Stimulated activated CD8-positive, alpha-beta memory T cell treated with anti-CD3 and anti-CD28 coated beads, Interleukin-7, amount 100 ng/mL, for 1 hour (primary cell): Measurements from ENCODE around the gene U2AF2.

Experiments used
- DNase-seq, 2 donors: peaks; one replicate each; pipeline ENCODE4 v3.0.0-alpha.2; 2020; ENCODE audit warnings: low read depth in 2 of 2

U2AF2 gene

DNA sequence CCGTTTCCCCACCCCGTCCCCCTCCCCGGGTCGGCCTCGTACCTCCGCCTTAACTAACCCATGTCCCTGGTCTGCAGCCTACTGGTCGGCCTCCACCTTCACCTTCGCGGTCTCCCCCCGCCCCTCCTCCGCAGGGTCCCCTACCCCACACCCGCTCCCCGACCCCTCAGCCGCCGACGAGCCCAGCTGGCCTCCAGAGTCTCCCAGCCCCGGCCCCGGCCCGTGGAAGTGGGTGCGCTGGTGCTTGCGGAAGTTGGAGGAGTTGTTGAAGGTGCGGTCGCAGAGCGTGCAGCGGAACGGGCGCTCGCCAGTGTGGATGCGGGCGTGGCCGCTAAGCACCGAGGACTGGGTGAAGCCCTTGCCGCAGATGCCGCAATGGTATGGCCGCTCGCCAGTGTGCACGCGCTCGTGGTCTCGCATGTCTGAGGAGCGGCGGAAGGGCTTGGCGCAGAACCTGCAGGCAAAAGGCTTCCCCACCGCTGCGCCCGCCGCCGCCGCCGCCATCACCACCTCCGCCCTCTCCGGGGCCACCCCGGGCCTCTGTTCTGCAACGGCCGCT is 33.1 kb upstream of the U2AF2 start:
- DNase-seq, result no peak

DNA sequence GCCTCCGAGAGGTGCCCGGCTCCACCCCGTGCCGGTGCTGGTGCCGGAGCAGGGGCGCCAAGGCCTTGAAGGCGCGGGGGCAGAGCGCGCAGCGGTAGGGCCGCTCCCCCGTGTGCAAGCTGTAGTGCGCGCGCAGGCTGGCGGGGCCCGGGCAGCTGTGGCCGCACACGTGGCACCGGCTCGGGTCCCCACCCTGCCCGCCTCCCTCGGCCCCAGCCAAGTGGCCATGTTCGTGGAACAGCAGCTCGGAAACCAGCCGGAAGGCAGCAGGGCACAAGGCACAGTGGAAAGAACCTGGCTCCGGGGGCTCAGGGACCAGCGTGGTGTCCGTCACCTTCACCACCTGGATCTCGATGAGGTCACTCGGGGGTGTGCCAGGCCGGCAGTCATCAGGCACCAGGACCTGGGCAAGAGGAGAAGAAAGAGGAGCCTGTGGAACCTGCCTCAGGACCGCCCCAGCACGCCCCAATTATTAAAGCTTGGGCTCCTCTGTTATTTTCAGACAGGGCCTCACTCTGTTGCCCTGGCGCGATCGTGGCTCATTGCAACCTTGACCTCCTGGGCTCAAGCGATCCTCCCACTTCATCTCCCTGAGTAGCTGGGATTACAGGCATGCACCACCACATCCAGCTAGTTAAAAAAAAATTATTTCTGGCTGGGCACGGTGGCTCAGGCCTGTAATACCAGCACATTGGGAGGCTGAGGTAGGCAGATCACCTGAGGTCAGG is 32.4 kb upstream of the U2AF2 start:
- no peak for DNase-seq

DNA sequence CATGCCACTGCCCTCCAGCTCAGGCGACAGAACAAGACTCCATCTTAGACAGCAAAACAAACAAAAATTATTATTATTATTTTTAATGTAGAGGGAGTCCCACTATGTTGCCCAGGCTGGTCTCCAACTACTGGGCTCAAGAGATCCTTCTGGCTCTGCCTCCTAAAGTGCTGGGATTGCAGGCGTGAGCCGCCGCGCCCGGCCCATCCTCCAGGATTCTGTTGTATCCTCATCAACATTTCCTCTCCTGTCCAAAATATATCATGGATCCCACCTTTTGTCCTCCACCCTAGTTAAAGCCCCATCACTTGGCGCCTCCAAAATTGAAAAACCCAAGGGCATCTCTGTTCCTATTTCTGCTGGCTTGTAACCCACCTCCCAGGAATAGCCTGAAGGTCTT is 31.7 kb upstream of the U2AF2 start:
- DNase-seq, result no peak

DNA sequence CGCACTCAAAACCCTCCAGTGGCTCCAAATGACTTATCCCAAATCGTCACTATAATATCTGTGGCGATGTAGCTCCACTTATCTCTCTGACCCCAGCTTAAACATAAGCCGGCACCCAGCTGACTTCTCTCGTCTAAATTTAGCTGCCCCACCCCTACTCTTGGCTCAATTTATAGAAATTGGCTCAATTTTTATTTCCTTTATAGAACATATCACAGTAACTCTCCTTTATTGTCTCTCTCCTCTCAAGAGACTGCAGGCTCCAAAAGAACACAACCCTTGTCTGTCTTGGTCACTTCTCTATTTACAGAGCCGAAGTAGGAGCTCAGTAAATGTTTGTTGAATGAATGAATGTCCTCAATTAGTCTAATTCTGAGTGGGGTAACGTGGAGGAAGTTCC is 31.3 kb upstream of the U2AF2 start:
- DNase-seq, result no peak

DNA sequence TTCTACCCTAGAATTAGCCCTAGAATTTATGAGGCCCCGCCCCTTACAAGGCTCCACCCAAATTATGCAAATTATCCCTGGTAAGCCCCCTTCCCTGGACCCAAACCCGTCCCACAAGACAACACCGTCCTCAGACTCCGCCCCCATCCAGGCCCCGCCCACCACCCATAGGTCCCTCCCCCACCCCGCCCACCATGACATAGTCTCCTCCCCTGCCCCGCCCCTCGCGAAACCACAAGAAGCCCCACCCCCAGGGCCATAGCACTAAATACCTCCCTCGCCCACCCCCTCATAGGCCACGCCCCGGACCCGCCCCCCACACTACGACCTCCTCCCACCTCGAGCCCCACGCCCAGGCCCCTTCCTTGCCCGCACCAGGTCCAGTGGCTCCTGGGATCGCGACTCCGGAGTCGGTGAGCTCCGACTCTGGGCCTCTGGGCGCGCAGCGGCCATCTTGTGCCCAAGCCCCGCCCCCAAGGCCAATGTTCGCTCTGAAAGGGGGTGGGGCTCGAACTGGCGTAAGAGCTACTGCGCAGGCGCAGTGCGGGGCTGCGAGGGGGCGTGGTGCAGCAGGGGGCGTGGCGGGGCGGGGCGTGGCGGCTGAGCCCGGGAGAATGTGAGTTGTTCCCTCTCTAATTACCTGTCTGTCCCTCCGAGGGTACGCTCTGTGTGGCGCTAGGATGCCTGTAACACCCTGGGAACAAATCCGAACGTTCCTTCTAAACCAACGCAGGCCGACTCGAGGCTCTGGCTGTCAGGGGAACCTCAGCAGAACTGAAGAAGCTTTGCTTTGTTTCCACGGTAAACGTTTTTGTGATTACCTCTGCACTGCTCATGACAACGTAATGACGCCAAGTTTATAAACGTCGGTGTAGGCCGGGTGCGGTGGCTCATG is 30.5 kb upstream of the U2AF2 start, which contains the start of gene ZNF784:
TSS of gene ZNF784 (minus strand) at position 458 of the 895 bp plus-strand sequence. CDS start at position 453, 5 bp downstream.
- DNase-seq, result peak; percentile 86 to 92

DNA sequence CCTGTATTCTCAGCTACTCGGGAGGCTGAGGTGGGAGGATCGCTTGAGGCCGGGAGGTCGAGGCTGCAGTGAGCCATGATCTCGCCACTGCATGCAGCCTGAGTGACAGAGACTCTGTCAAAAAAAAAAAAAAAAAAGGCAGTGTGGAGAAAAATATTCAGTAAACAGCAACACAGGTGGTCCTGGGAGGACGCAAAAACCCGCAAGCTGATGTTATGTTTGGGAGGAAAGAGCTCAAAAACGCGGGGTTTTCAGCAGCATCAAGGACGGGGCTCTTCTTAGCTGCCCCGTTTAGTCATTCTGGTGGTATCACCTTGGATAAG is 29.9 kb upstream of the U2AF2 start:
- DNase-seq, result no peak

DNA sequence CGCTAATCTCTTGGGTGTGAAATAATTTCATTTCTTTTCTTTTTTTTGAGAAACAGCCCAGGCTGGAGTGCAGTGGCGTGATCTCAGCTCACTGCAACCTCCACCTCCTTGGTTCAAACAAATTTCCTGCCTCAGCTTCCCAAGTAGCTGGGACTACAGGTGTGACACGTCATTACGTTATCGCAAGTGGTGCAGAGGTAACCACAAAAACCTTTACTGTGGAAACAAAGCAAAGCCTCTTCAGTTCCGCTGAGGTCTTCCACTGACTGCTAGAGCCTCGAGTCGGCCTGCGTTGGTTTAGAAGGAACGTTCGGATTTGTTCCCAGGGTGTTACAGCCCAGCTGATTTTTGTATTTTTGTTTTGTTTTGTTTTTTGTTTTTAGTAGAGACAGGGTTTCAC is 28.5 kb upstream of the U2AF2 start:
- no peak for DNase-seq

DNA sequence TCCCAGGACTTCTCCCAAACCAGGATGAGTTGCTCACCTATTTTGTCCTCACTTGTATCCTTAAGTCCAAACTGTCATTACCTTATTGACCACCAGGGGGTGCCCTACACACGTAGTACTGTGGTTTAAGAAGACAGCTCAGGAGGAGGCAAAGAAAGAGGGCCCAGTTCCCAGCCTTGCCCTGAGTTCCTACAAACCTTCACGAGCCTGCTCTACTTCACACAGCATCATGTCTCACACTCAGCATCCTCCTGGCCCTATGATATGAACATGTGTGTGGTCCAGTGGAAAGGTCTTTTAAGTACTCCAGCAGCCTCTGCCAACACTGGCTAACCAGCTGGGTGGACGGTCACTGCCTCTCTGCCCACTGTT is 22.4 kb upstream of the U2AF2 start:
- DNase-seq, result peak; percentile 59 to 81

DNA sequence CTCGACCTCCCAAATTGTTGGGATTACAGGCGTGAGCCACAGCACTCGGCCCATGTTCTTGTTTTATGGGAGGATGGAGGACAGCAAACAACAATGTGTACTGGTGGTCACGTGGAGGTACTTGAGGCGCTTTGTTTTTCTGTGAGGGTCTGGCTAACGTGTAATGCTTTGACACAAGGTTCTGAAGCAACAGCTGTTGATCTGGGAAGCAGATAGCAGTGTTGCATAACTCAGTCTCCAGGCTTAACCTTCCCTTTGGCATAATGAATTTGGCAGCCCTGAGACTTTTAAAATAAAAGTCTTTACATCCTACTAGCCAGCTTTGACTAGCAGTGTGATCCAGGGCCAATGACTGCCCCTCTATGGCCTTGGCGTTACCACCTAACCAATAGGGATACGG is 21.0 kb upstream of the U2AF2 start:
- no peak for DNase-seq

DNA sequence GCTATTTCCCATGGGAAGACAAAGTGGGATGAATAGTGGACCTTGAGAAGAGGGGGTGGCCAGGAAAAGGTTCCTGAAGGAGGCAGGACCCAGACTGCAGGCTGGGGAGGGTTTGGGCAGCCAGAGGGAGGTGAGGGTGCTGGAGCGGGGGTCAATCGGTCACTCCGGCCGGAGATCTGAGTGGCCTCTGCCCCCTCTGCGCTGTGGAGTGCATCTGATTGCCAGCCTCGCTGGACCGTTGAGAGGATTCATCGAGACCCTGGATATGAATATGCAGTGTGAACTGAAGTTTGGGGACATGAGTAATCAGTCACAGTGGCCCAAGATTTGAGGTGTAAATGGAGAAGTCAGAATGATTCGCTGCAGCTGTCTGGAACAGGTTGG is 19.5 kb upstream of the U2AF2 start:
- no peak for DNase-seq

DNA sequence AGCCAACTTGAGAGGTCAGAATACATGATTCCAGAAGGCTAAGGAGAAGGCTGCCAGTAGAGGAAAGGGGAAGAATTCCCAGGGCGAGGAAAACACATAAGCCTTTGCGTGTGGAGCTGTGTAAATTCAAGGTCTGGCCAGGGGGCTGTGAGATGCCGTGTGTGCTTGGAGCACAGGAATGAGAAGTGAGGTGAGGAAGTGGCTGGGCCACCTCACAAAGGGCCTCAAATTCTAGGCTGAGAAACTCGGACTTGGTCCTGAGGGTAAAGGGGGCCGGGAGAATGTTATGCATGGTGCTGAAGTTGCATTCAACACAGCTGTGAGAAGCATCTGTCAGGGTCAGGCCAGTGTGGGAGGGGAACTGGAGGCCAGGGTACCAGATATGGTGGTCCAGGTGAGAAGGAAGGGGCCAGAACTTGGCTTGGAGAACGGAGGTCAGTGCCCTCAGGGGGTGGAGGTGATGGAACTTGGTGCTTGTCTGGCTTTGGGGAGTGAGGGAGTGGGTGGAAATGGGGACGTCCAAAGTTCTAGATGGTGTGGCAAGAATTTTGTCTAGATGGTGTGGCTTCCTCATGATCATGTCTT is 18.9 kb upstream of the U2AF2 start:
- DNase-seq, result no peak

DNA sequence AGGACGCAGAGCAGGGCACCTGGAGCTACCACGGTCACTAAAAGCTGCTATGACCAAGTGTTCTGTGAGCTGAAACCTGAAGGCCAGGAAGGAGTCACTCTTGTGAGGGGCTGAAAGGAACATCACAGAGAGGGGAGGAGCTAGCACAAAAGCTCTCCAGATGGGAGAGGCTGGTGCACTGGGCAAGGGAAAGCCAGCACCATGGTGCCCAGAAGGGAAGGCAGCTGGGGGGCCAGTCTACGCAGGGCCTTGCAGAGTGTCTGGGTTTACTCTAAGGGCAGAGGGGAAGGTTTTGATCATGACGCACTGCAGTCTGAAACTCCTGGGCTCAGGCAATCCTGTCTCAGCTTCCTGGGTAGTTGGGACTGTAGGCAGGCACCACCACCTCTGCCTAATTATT is 18.1 kb upstream of the U2AF2 start:
- no peak for DNase-seq

DNA sequence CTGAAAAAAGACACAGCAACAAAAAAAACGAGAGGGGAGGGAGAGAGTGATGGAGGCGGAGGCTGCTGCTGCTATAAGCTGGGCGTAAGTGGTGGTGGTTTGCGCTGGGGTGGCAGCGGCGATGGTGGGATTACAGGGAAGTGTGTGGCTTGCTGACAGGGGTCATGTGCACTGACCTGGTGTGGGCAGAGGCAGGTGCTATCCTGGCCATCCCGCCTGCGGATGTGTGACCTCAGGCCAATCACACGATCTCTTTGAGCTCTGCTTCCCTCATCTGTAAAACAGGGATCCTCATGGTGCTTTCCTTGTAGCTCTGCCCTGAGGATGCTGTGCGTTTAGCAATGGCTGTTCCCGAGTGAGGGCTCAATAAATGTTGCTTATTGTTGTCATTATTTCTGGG is 17.3 kb upstream of the U2AF2 start:
- DNase-seq, result no peak

DNA sequence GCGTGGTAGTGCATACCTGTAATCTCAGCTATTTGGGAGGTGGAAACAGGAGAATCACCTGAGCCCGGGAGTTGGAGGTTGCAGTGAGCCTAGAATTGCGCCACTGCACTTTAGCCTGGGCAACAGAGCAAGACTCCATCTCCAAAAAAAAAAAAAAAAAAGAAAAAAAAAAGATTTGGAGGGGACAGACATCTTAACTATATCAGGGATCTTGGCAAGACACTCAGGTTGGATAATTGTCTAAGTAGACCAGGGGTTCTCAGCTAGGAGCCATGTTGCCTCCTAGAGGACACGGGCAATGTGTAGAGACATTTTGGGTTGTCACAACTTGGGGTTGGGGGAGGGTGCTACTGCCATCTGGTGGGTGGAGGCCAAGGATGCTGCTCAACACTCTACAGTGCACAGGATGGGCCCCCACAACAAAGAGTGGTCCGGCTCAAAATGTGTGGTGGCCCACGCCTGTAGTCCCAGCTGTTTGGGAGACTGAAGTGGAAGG is 15.9 kb upstream of the U2AF2 start:
- DNase-seq, result no peak

DNA sequence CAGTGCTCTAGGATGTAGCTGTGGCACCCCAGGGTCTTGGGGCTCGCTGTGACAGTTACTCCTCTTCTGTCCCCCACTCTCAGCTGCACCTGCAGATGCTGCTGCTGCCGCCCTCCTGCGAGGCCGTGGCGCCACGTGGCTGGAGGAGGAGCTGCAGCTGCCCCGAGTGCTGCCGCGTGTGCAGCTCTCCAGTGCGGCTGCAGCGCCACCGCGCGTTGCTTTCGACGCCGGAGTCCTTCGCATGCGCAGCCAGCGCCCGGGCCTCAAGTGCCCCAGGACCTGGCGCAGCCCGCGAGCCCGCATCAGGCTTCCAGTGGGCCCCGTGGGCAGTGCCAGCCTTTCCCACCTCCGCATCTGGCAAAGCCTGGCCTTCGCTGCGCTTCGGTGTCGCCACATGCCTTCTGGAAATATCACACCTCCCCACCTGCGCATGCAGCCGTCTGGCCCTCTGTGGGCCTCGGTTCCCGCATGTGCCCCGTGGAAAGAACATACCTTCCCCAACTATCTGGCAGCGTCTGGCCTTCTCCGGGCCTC is 14.7 kb upstream of the U2AF2 start:
- DNase-seq, result no peak

DNA sequence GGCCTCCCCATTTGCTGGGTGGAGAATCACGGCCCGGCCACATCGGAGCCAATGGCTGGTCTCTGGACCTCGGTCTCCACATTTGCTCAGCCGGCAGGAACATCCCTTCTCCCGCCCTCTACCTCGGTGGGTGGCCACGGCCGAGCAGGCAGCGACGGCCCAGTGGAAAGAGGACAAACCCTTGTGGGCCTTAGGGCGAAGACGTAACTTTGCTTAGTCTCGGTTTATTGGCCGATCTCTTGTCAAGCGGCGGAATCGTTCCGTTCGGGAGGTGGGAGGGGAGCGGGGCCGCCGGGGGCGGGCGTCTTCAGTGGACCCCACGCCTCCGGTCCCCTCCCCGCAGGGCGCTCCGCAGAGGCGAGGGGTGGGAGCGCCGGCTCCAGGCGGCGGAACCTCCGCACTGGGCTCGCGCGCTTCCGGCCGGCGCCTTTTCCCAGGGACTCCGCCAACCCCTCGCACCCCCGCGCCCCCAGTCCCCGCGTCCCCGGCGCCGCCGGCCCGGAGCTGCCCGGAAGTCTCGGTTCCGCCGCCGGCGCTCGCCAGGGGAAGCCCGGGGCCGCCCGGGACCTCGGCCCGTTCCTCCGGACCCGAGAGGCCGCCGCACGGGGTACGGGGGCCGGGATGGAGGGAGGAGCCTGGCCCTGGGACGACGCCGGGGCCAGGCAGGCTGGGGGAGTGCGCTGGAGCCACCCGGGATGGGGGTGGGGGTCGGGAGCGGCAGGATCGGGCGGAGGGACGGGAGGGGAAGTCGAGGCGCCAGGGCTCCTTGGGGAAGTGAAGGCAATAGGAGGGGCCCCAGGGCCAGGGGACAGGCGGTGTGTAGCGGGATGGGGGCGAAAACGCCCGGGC is 14.0 kb upstream of the U2AF2 start, which contains the start of gene ZNF580:
TSS of gene ZNF580 (plus strand) at position 426 of the 849 bp plus-strand sequence. CDS start 1,507 bp downstream, outside the sequence.
- no peak for DNase-seq

DNA sequence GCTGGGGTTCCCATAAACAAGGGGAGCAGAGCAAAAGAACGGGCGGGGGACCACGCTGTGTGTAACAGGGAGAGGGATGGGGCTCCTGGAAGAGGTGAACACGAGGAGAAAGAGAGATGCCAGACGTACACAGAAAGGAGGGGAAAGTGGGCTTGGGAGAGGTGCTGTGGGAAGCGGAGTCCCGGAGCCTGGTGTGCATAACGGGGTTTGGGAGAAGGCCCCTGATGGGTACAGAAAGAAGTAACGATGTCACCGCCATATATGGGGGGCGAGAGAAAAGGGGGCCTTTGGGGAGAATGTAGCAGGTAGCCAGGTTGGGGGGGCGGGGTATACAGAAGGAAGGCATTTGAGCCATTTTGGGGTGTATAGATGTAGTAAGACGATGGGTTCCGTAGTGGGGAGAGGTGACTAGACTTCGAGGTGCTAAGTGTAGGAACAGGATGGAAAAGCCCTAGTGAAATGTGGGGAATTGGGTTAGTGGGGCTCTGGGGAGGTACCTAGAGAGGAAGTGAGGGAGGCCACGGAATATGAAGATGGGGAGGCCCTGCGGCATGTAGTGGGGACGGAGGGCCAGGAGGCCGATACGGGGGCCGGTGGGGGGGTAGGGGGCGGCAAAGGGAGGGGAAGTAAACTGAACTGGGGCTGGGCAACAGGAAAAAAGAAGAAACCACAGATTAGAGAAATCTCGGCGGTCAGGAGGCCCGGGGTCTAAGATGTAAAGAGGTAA is 13.2 kb upstream of the U2AF2 start:
- DNase-seq, result no peak

DNA sequence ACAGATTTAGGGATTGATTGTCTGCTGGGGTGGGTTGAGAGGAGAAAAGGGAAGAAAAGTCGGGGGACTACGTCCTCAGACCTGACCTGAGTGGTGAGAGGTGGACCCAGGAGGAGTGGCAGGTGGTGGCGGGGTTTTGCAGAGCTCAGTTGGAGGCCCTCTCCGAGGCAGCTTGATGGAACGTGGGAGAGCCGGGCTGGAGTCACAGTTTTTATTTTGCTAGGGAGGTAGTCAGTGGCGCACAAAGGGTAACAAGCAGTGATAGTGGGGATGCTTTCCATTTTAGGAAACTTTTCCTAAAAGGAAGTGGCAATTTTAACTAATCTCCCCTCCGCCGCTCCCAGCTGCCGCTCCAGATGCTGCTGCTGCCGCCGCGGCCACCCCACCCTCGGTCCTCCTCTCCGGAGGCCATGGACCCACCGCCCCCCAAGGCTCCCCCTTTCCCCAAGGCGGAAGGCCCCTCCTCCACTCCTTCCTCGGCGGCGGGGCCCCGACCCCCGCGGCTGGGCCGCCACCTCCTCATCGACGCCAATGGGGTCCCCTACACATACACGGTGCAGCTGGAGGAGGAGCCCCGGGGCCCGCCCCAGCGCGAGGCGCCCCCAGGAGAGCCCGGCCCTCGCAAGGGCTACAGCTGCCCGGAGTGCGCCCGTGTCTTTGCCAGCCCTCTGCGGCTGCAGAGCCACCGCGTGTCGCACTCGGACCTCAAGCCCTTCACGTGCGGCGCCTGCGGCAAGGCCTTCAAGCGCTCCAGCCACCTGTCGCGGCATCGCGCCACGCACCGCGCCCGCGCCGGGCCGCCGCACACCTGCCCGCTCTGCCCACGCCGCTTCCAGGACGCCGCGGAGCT is 12.5 kb upstream of the U2AF2 start:
- DNase-seq, result no peak
